Effector CD8-positive, alpha-beta T cell (primary cell): ENCODE data around the gene RNF145.
"Not testable (repeated sequence)": the region's sequence is repeated elsewhere in the genome, so short reads cannot be mapped to it uniquely, and the experiment has no call there.

ENCODE experiments used
- DNase-seq: peaks from one replicate; lab custom pipeline; 2025; lab: John Stamatoyannopoulos, UW

The RNF145 gene

DNA sequence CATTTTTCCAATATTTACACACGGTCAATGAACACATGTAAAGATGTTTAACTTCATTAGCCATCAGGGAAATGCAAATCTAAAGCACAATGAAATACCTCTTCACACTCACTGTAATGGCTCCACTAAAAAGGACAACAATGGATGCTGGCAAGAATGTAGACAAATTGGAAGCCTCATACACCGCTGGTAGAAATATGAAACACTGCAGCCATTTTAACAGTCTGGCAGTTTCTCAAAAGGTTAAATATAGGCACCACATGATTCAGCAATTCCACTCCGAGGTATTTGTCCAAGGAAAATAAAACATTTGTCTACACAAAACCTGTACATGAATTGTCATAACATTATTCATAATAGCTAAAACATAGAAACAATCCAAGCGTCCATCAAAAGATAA is 20.0 kb downstream of the RNF145 start:
- no peak for DNase-seq

DNA sequence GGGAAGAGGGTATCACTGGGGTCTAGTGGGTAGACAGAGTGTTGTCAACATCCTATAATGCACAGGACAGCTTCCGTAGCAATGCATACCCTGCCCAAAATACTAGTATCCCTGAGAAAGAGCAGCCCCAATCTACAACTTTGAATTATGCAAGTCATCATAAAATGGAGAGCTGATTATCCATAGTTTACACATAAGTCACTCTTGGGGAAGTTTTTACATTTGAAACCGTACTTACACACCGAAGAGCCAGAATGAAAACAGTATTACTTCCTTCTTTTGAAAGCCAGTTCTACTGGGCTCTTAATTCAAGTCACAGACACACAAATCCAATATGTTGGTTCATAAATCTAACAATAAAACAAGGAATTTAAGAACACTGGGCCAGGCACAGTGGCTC is 21.6 kb downstream of the RNF145 start:
- no peak for DNase-seq

DNA sequence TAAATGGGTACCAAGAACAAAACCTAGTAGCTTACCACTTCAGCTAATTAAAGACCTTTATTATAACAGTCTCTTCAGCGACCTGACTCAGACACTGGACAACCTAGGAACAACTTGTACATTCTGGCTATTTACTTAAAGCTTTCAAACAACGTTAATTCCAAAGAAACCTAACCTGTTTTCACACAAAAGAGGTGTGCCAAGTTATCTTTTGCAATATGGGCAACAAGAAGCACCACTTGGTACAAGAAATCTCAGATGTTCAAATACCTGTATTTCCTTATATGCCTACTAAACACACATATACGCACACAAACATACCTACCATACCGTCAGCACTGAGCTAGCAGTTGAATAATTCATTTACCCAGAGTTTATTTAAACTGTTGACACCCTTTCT is 23.0 kb downstream of the RNF145 start:
- no peak for DNase-seq

DNA sequence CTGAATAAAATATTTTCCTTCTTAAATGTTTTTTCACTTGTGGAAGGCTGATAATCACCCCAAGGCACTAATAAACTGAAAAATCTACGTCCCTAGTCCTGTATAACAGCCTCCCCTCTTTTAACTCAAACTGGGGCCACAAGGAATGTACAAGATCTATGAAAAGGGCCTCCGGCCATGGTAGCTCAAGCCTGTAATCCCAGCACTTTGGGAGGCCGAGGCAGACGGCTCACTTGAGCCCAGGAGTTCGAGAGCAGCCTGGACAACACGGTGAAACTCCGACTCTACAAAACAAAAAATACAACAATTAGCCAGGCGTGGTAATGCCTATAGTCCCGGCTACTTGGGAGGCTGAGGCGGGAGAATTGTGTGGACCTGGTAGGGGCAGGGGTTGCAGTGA is 23.6 kb downstream of the RNF145 start:
- no peak for DNase-seq

DNA sequence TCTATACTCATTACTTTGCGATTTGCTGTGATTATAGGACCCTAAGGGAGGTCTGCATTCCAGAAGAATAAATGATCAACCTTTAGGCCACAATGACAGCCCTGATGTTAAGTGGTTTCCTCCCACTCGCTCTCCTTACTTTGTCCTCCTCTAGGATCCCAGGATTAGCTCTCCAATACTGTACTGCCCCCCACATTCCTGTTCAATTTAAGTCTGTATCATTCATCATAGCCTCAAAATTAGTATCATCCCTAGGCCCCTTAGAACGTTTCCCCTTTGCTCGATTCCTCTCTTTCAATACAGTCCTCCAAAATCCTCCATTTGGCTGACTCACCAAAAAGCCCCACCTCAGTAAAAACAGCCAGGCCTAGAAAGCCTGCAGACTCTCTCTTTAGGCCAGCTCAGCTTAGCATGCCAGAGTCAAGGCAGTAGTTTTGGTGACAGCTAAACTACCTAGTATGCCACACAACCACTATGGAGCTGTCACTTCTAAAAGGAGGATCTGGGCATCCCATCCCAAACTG is 24.4 kb downstream of the RNF145 start:
- DNase-seq = no peak

DNA sequence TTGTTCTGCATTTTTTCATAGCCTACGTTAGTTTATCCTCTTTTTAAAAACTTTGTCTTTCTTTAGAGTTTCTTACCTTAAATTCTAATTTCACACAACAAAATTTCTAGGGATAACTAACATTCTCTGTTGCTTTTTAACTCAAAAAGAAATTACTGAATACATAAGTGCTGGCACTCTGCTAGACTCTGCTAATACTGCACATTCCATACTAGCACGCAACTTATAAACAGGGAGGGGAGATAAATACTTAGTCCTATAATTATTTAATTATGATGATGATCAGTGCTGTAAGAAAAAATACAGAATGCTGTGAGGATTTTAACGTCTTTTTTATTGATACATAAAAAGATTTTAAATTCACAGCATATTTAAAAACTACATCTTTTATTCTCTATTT is 25.1 kb downstream of the RNF145 start:
- DNase-seq = no peak

DNA sequence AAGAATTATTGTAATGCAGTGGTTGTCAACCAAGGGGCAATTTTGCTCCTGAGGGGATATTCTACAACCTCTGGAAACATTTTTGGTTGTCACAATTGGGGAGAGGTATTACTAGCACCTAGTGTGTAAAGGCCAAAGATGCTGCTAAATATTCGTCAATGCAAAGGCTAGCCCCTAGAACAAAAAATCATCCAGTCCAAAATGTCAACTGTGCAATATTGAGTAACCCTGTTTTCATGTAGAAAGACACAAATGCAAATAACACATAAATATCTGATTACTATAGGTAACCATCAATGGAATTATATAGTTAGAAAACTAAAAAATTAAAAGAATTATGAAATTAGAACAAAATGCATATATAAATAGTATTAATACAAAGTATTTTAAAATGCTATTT is 26.1 kb downstream of the RNF145 start:
- DNase-seq = no peak

DNA sequence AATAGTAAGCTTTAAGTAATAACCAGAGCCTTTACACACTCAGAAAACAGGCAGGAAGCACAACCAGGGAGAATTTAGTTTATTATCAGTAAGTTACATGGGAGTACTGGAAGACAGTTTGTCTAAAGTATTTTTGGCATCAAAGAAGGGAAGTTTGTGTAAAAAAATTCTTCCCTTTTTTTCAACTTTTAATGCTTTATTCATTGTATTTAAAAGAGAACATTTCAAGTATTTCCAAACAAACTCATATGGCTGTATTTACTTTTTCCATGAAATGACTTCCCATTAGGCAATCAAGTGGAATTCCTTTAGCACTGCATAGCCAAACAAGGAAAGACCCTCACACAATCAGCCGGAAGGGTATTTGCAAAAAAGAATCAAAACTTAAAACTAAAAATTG is 26.7 kb downstream of the RNF145 start:
- no peak for DNase-seq

DNA sequence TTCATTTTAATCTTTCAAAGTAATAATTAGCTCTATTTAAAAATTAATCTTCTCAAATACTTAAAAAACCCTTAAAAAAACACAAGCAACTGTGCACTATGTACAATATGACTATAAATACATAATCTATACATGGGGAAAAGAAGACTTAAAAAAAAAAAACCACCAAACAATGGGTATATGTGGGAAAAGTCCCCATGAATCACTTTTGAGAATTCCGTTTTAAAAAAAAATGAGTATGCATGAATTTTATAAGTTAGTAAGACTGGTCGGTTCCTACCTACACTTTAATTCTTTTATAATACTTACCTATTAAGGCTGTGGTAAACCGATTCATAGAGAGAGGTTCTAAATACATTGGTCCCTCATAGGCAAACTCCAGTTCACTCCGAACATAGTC is 27.7 kb downstream of the RNF145 start:
- DNase-seq = no peak

DNA sequence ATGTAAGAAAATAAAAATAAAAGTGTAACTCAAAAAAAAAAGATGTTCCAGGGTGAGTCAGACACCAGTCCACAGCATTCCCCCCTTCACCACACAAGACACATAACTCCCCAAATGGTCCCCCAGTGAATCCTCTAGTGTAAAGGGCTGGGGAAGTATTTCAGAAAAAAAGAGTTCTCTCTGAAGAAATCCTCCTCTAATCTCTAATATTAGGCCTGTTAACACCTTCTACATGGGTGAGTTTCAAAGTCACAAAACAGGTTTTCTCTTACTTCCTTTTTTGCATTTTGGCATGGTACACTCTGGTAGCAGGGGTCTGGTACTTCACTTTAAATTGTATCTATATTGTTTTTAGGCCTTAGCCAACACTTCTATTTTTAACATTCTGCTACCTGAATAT is 28.2 kb downstream of the RNF145 start:
- no peak for DNase-seq

DNA sequence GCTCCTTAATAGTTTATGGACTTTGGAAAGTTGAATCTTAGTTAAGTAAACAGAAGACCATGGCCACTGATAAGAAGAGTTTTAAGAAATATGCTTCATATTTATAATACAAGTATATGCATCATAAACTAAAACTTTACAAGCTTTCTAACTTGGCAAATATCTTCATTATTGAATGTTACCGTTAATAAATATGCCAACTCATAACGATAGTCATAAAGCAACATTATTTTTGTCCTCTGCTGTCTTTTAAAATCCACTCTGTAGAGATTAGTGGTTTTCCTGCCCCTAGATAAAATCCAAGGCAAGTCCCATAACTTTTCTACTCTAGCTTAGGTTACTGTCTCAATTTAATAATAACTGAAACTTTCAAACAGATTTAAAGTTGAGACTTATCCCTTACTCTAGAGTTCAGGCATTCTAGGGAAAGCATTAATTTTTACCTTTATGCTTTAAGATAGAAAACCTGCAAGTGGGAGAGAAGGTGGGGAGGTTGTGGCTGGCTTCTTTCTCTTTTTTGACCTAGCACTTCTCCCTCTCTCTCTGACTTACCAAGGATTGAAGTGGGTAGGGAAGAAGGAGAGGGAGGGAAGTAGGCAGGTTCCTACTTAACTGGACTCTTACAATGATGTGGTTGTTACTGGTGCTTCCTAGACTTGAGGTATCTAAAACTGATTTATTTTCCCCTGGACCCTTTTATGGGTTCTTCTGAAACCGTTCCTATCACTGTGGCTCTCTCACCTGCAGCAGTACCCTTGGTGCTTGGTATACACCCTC is 29.6 kb downstream of the RNF145 start:
- DNase-seq = no peak

DNA sequence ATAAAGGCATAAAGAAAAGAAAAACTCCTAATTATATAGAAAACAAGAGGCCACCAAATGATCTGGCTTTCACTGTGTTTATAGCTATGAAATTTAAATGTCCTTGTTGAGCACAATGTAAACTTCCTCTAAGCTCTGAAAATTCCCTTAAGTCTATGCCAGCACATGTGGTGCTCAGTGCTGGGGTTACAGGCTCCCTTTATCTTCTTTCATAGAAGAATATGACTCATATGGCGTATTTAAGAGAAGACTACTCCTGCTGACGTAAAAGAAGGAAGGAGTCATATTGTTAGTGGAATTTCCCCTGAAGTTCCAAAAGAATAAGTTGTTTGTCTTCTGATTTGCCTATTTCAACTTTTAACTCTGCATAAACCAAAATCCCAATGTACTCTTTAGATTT is 30.4 kb downstream of the RNF145 start:
- no peak for DNase-seq

DNA sequence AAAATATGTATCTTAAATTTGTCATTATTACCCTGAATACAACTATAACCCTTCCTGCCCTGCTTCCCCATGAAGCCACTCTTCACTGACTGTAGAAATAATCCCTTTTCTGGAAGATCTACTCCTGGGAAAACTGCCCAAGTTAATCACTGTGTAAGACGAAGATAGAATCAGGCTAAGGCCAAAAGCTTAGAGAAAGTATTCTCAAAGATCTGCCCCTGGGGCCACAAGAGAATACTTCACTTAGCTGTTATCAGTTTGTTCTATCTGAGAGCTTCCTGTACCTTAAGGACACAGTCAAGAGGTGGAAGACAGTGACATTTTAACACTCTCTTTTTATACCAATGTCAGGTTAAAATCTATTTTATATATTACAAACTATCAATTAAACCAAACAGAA is 33.8 kb downstream of the RNF145 start:
- no peak for DNase-seq

DNA sequence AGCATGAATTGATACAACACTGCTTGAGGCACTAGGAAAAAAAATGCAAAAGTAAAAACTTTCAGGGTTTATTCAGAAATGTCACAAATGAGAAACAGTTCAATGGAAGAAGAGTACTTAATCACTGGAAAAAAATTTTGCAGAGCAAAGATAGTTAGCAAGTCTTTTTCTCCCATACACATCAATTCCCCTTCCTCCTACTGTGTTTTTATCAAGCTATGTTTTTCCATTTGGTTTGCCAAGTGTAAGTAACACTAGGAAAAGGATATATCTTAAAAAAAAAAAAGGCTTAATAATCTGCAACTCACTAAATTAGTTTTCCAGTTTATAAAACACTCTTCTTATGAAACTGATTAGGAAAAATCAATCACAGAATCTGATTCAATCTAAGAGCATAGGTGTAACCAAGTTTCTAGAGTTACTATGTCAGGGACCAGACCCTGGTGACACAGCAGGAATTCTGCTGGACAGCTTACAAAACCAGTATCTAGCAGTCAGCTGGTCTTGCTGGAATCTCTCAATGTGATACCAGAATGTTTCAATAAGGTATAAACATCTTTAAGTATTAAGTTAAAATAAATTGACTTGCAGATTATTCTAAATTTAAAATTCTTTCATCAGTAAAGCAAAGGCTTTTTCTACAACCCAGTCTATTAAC is 34.7 kb downstream of the RNF145 start:
- no peak for DNase-seq

DNA sequence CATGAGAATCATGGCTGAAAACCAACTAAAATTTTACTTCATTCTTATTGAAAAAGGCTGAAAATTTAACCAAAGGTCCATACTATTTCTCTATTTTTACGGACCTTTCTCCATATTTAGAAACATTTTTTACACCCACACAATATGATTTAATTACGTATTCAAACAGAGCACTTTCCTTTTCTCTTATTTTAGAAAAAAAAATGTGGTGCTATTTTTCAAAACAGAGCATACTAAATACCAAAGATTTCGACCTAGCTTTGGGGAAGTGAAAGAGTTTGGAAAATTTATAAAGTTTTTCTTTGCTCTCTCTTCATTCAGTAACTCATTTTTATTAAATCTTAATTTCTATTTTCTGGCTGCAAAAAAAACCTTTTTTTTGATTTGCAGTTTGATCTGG is 38.1 kb downstream of the RNF145 start:
- no peak for DNase-seq

DNA sequence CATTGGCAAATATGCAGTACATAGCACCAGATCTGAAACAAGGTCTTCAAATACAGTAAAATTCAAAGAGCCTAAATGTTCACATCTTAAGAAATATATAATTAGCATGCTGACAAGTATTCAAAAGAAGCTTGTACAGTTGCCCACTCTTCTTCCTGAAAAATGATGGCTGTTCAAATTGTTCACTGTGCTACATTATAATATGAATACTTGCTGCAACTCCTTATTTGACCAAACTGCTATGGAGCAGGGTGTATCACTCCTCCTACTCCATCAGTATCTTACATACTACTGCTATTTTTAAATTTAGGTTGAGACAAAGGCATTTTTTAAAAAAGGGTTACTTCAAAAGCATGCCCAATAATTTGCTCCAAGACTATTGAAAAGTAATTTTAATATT is 39.3 kb downstream of the RNF145 start:
- no peak for DNase-seq

DNA sequence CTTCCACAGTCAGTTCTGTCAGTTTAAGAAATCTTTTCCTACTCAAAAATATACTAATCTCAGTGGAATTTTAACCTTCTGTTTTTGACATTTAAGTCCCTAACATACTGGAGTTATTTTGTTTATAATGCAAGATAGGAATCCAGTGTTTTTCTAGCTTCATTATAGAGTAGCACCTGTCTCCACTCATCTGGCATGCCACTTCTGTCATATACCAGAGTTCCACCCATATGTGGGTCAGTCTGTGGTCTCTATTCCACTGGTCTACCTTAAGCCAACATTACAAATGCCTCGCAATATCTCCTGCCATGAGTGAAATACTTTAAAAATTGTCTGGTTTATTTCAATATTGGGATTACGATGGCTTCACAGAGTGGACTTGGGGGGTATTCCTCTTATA is 42.9 kb downstream of the RNF145 start:
- no peak for DNase-seq

DNA sequence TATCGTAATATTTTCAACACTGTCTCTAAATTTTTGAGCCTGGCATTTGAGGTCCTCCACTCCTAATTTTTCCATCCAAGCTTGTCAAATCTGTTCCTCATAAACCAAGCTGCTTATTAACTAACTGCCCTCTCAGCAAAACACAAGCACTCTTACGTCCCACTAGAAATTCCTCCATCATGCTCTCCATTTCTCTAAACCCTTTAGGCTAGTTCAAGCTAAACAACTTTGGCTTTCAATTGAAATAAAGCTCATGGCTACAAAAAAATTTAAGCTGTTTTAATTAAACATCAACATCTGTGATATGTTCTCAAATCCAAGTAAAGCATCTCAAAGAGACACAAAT is 45.7 kb downstream of the RNF145 start:
- no peak for DNase-seq

DNA sequence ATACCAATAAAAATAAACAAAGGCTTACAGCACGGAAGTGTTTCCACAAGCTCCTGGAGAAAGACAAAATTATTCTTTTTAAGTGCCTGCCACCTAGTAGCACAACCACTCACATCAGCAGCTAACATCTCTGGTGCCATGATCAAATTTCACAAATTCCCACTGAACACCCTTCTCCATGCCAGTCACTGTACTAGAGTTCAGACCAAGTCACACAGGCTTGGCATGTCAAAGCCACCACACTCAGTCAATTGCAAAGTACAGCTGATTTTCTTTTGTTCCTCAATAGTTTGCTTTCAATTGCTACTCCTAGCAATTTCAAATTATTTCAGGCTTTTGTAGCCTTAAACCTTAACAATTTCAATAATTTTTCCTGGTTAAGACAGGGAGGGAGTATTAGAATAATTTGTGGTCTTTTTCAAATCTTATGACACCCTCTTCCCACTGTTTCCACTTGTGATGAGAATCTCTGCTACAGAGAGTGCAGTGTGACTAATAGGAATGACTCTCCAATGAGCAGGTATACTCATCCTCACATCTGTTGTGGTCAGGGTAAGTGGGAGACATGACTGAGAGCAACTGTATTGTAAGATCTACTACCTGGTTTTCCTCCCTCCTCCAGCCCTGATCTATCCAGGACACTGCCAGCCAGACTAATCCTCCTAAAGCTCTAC is 46.2 kb downstream of the RNF145 start:
- no peak for DNase-seq

DNA sequence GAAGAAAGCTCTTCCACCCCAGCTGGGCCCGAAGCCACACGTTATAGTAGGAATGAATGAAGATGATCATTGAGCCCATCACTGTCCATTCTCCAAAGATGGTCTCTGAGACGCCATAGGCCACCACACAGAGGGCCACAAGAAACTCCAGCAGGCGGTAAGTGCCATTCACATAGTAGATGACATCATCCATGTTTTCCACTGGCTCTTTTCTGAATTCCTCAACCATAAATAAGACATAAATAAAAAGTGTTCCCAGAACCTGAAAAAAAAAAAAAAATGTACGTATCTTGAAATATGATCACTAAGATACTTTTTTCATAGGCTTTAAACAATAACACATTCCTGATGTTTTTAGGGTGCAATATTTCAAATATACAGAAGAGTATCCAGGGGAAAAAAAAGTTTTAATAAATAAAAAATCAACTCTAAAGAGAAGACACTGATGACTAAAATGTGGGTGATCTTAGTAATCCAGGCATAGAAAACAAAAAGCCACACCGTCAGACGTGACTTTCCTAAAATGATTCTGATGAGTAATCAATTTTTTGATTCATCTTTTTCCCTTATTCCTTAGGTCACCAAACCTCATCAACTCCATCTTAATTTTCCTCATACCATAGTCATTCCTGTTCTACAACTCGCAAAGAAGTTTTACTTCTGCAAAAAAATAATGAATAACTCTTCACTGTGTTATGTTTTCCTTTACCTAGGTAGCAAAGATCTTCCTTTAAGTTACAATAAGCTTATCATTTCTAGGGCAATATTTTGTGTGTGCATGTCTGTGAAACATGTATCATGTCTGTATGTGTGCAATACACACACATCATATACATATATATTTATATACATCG is 47.8 kb downstream of the RNF145 start:
- no peak for DNase-seq

DNA sequence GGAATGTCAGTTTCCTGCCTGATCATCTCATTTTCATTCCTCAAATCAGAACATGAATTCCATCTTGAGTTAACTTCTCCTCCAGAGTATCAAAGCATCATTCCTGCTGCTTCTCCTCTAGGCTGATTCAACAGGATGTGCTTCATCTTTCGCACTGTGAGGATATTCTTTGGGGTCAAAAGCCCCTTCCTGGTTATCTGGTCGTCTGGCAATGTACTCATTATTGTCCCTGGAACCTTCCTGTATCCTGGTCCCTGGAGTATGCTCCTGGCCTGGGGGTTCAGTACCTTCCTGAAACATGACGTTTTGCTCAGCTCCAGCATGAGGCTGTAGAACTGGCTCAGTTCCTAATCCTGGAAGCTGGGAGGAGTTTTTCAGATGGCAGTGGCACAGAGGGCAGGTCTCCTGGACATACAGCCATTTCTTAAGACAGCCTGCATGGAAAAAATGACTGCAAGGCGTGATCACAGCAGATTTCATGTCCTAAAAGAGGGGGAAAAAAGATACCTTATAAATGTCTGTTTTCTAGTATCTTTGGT is 50.7 kb downstream of the RNF145 start:
- DNase-seq = not testable (repeated sequence)

DNA sequence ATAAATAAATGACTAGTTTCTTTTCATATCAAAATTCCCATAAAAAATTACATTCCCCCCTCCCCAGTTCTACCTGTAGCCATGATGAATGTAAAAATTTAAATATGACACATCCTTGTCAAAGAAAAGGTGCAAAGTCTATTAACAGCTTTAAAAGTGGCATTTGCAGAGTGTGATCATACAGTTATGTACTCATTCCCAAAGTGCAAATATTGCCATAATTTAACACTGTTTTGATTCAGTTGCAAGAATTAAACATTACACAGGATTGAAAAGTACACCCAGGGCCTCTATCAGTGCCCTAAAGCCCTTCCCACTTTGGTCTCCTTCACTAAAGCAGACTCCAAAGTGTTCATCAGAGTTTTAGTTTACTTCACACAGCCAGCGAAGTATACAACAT is 51.8 kb downstream of the RNF145 start:
- no peak for DNase-seq
